HepG2 (cell line): Measurements from ENCODE around the gene GLI3. TPM values are rescaled to one million over a fixed set of nuclear protein-coding genes. Genes with fewer than 3 reads are reported as not detected.

ENCODE experiments used
- CHCHD3 ChIP-seq: sonication (generic); formaldehyde crosslinking; IDR thresholded peaks from 2 replicates; pipeline ENCODE4 v1.8.0; 2022; ENCODE audit warnings: mild to moderate bottlenecking, missing genetic modification reagents, moderate library complexity
- MBNL3 ChIP-seq: fragments of 250-450 bp; sonication (Bioruptor Pico); conservative IDR thresholded peaks from 2 replicates; pipeline ENCODE4 v1.8.0; 2022; ENCODE audit warnings: mild to moderate bottlenecking, inconsistent platforms
- NFIB ChIP-seq: sonication (generic); formaldehyde crosslinking; IDR thresholded peaks from 2 replicates; pipeline ENCODE4 v1.9.0; 2021; ENCODE audit warnings: missing genetic modification reagents, mild to moderate bottlenecking, borderline replicate concordance
- TEAD3 ChIP-seq: optimal IDR thresholded peaks from 2 replicates; pipeline ENCODE3; 2016; ENCODE audit warnings: borderline replicate concordance
- TOPORS ChIP-seq: sonication (generic); formaldehyde crosslinking; IDR thresholded peaks from 2 replicates; pipeline ENCODE4 v1.8.0; 2023; ENCODE audit warnings: mild to moderate bottlenecking, missing genetic modification reagents
- ZNF530 ChIP-seq: sonication (generic); formaldehyde crosslinking; IDR thresholded peaks from 2 replicates; pipeline ENCODE4 v1.5.0; 2020; ENCODE audit warnings: low read depth, mild to moderate bottlenecking, missing genetic modification reagents
- ZNF747 ChIP-seq: sonication (generic); formaldehyde crosslinking; IDR thresholded peaks from 2 replicates; pipeline ENCODE4 v1.8.1; 2023; ENCODE audit warnings: missing genetic modification reagents, mild to moderate bottlenecking, borderline replicate concordance
- polyA plus RNA-seq, 8 experiments: library from polyadenylated mRNA; depleted of rRNA in 3 of 8; stranded (reverse) in 7 of 8; unstranded in 1 of 8; fragments of >200 nt; fragmentation: Illumina TruSeq in 4 of 8; extraction: Trizol in 4 of 8; gene quantifications; 2 replicates each; pipeline versions ENCODE4 v1.2.1 to v1.2.3, GENCODE V29; 2011 to 2016; ENCODE audit warnings: low read depth in 4 of 8, missing spikeins in 1 of 8, mixed read lengths in 1 of 8; ENCODE audit not compliant: insufficient read depth in 1 of 8
- total RNA-seq, 5 experiments: library from RNA; depleted of rRNA; stranded (reverse); fragments of >200 nt; fragmentation: Illumina TruSeq; extraction: Trizol; gene quantifications; 2 replicates each; pipeline ENCODE4 v1.2.3, GENCODE V29; 2016; ENCODE audit warnings: low read depth in 1 of 5
- TF ChIP-seq, protein P1 (sequence below): sonication (generic); formaldehyde crosslinking; IDR thresholded peaks from 2 replicates; pipeline ENCODE4 v1.4.0; 2020; ENCODE audit warnings: missing genetic modification reagents, borderline replicate concordance
- TF ChIP-seq, protein P2 (sequence below): sonication (generic); formaldehyde crosslinking; IDR thresholded peaks from 2 replicates; pipeline ENCODE4 v1.4.0; 2020; ENCODE audit warnings: missing genetic modification reagents

The GLI3 gene
- total and polyA plus RNA-seq, 2 of the 13 experiments (the other 11 are each of a cell fraction or from before 2014, with no cell fraction given) = not detected

DNA sequence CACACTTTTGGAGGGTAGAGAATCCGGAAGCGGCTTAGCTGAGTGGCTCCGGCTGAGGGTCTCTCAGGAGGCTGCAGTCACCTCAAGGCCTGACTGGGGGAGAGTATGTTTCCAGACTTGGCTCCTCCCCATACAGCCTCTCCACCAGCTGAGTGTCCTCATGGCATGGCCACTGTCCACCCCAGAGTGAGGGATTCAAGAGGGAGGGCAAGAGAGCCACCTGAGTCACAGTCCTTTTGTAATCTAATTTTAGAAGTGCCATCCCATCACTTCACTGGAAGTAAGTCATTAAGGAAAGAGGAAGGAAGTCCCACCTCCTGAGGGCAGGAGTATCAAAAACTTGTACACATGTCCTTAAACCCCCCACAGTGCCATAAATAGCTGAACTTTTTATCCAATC is 134.0 kb downstream of the GLI3 start (continued):
- TF ChIP-seq, protein P1, sequence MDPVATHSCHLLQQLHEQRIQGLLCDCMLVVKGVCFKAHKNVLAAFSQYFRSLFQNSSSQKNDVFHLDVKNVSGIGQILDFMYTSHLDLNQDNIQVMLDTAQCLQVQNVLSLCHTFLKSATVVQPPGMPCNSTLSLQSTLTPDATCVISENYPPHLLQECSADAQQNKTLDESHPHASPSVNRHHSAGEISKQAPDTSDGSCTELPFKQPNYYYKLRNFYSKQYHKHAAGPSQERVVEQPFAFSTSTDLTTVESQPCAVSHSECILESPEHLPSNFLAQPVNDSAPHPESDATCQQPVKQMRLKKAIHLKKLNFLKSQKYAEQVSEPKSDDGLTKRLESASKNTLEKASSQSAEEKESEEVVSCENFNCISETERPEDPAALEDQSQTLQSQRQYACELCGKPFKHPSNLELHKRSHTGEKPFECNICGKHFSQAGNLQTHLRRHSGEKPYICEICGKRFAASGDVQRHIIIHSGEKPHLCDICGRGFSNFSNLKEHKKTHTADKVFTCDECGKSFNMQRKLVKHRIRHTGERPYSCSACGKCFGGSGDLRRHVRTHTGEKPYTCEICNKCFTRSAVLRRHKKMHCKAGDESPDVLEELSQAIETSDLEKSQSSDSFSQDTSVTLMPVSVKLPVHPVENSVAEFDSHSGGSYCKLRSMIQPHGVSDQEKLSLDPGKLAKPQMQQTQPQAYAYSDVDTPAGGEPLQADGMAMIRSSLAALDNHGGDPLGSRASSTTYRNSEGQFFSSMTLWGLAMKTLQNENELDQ = no peak
- TF ChIP-seq ZNF530 (CRISPR knock-in tag) = no peak
- TF ChIP-seq TOPORS (CRISPR knock-in tag) = no peak
- no peak for TF ChIP-seq CHCHD3
- TF ChIP-seq, protein P2, sequence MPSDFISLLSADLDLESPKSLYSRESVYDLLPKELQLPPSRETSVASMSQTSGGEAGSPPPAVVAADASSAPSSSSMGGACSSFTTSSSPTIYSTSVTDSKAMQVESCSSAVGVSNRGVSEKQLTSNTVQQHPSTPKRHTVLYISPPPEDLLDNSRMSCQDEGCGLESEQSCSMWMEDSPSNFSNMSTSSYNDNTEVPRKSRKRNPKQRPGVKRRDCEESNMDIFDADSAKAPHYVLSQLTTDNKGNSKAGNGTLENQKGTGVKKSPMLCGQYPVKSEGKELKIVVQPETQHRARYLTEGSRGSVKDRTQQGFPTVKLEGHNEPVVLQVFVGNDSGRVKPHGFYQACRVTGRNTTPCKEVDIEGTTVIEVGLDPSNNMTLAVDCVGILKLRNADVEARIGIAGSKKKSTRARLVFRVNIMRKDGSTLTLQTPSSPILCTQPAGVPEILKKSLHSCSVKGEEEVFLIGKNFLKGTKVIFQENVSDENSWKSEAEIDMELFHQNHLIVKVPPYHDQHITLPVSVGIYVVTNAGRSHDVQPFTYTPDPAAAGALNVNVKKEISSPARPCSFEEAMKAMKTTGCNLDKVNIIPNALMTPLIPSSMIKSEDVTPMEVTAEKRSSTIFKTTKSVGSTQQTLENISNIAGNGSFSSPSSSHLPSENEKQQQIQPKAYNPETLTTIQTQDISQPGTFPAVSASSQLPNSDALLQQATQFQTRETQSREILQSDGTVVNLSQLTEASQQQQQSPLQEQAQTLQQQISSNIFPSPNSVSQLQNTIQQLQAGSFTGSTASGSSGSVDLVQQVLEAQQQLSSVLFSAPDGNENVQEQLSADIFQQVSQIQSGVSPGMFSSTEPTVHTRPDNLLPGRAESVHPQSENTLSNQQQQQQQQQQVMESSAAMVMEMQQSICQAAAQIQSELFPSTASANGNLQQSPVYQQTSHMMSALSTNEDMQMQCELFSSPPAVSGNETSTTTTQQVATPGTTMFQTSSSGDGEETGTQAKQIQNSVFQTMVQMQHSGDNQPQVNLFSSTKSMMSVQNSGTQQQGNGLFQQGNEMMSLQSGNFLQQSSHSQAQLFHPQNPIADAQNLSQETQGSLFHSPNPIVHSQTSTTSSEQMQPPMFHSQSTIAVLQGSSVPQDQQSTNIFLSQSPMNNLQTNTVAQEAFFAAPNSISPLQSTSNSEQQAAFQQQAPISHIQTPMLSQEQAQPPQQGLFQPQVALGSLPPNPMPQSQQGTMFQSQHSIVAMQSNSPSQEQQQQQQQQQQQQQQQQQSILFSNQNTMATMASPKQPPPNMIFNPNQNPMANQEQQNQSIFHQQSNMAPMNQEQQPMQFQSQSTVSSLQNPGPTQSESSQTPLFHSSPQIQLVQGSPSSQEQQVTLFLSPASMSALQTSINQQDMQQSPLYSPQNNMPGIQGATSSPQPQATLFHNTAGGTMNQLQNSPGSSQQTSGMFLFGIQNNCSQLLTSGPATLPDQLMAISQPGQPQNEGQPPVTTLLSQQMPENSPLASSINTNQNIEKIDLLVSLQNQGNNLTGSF = no peak
- no peak for TF ChIP-seq ZNF747 (CRISPR knock-in tag)
- no peak for TF ChIP-seq MBNL3 (CRISPR knock-in tag)
- TF ChIP-seq TEAD3 (CRISPR knock-in tag) = no peak
- no peak for TF ChIP-seq NFIB (CRISPR knock-in tag)
- TF ChIP-seq, all 625 proteins: peak for 0
